H9 (cell line): Measurements from ENCODE around the gene AFAP1. TPM values are rescaled to one million over a fixed set of nuclear protein-coding genes. Genes with fewer than 3 reads are reported as not detected.

Experiments used
- DNase-seq: peaks from one replicate; pipeline ENCODE4 v3.0.0-alpha.2; 2017
- H2AFZ ChIP-seq: one replicate; pipeline ENCODE4 v1.6.1; 2013; ENCODE audit warnings: mild to moderate bottlenecking, low read length, control low read depth, moderate library complexity
- H2AK5ac ChIP-seq: 2 replicates; pipeline ENCODE4 v1.6.1; 2013; ENCODE audit warnings: low read length, control low read depth, mixed read lengths; ENCODE audit not compliant: insufficient read length
- H2BK120ac ChIP-seq: one replicate; pipeline ENCODE4 v1.6.1; 2013; ENCODE audit warnings: low read depth, mild to moderate bottlenecking, low read length, control low read depth, inconsistent platforms; ENCODE audit not compliant: poor library complexity, severe bottlenecking
- H2BK12ac ChIP-seq: 2 replicates; pipeline ENCODE4 v1.6.1; 2013; ENCODE audit warnings: low read length, control low read depth, mixed read lengths, low read depth; ENCODE audit not compliant: insufficient read length
- H2BK15ac ChIP-seq: 2 replicates; pipeline ENCODE4 v1.6.1; 2013; ENCODE audit warnings: low read depth, low read length, control low read depth
- H2BK20ac ChIP-seq: one replicate; pipeline ENCODE4 v1.6.1; 2013; ENCODE audit warnings: low read depth, mild to moderate bottlenecking, low read length, control low read depth, inconsistent platforms; ENCODE audit not compliant: poor library complexity, severe bottlenecking
- H2BK5ac ChIP-seq: 2 replicates; pipeline ENCODE4 v1.6.1; 2013; ENCODE audit warnings: low read length, control low read depth, mixed read lengths; ENCODE audit not compliant: insufficient read length
- H3K14ac ChIP-seq: 2 replicates; pipeline ENCODE4 v1.6.1; 2013; ENCODE audit warnings: low read length, control low read depth; ENCODE audit not compliant: insufficient read depth
- H3K18ac ChIP-seq: 2 replicates; pipeline ENCODE4 v1.6.1; 2013; ENCODE audit warnings: low read depth, mild to moderate bottlenecking, mixed read lengths, low read length, control low read depth; ENCODE audit not compliant: insufficient read length
- H3K23ac ChIP-seq: 2 replicates; pipeline ENCODE4 v1.6.1; 2013; ENCODE audit warnings: low read length, control low read depth, mixed read lengths, low read depth; ENCODE audit not compliant: insufficient read length
- H3K23me2 ChIP-seq: 2 replicates; pipeline ENCODE4 v1.6.1; 2013; ENCODE audit warnings: low read depth, mild to moderate bottlenecking, mixed read lengths, low read length, control low read depth; ENCODE audit not compliant: insufficient read length, poor library complexity, severe bottlenecking
- H3K27ac ChIP-seq: 2 replicates; pipeline ENCODE4 v1.5.1; 2013; ENCODE audit warnings: low read length, control low read depth, mixed read lengths, low read depth; ENCODE audit not compliant: insufficient read length
- H3K27me3 ChIP-seq: 2 replicates; pipeline ENCODE4 v1.6.1; 2013; ENCODE audit warnings: low read length, control low read depth, inconsistent platforms; ENCODE audit not compliant: insufficient read depth
- H3K4ac ChIP-seq: 2 replicates; pipeline ENCODE4 v1.6.1; 2013; ENCODE audit warnings: low read depth, mild to moderate bottlenecking, control low read depth, inconsistent platforms, low read length, moderate library complexity
- H3K4me1 ChIP-seq: 2 replicates; pipeline ENCODE4 v1.6.1; 2013; ENCODE audit warnings: low read length, control low read depth, inconsistent platforms; ENCODE audit not compliant: insufficient read depth
- H3K4me2 ChIP-seq: 2 replicates; pipeline ENCODE4 v1.6.1; 2013; ENCODE audit warnings: low read length, control low read depth, mixed read lengths; ENCODE audit not compliant: insufficient read length, insufficient read depth
- H3K56ac ChIP-seq: 2 replicates; pipeline ENCODE4 v1.6.1; 2013; ENCODE audit warnings: low read depth, mild to moderate bottlenecking, mixed read lengths, low read length, control low read depth; ENCODE audit not compliant: insufficient read length
- H3K79me1 ChIP-seq: 2 replicates; pipeline ENCODE4 v1.6.1; 2013; ENCODE audit warnings: low read depth, mild to moderate bottlenecking, moderate library complexity, low read length, control low read depth, inconsistent platforms; ENCODE audit not compliant: insufficient read depth, poor library complexity, severe bottlenecking
- H3K79me2 ChIP-seq: 2 replicates; pipeline ENCODE4 v1.6.1; 2013; ENCODE audit warnings: low read length, control low read depth, inconsistent platforms; ENCODE audit not compliant: insufficient read depth
- H3K9ac ChIP-seq: 2 replicates; pipeline ENCODE4 v1.6.1; 2013; ENCODE audit warnings: low read length, control low read depth, mixed read lengths; ENCODE audit not compliant: insufficient read length; ENCODE audit errors: extremely low read depth
- H3K9me3 ChIP-seq: one replicate; pipeline ENCODE4 v1.6.1; 2013; ENCODE audit warnings: low read depth, low read length, inconsistent platforms; ENCODE audit not compliant: control insufficient read depth
- H3T11ph ChIP-seq: one replicate; pipeline ENCODE4 v1.6.1; 2013; ENCODE audit warnings: mild to moderate bottlenecking, low read length, control low read depth, inconsistent platforms
- H4K20me1 ChIP-seq: one replicate; pipeline ENCODE4 v1.6.1; 2013; ENCODE audit not compliant: control insufficient read depth, insufficient read length, insufficient read depth
- H4K5ac ChIP-seq: 2 replicates; pipeline ENCODE4 v1.6.1; 2013; ENCODE audit warnings: low read depth, mild to moderate bottlenecking, mixed read lengths, low read length, control low read depth; ENCODE audit not compliant: insufficient read length
- H4K8ac ChIP-seq: replicated peaks from 2 replicates; pipeline ENCODE4 v1.6.1; 2013; ENCODE audit warnings: low read length, control low read depth, mixed read lengths, low read depth; ENCODE audit not compliant: insufficient read length
- H4K91ac ChIP-seq: 2 replicates; pipeline ENCODE4 v1.6.1; 2013; ENCODE audit warnings: low read depth, mild to moderate bottlenecking, moderate library complexity, mixed read lengths, low read length, control low read depth; ENCODE audit not compliant: insufficient read length
- H3K27ac Mint-ChIP-seq, 3 experiments: 2 replicates in 2 of 3; 3 replicates in 1 of 3; pipeline ENCODE4 v1.8.0; 2020 to 2021; ENCODE audit warnings: mixed read lengths in 3 of 3, mild to moderate bottlenecking in 1 of 3, moderate library complexity in 1 of 3
- H3K27me3 Mint-ChIP-seq: 2 replicates; pipeline ENCODE4 v1.8.0; 2021; ENCODE audit warnings: low read depth, mild to moderate bottlenecking, moderate library complexity, mixed read lengths
- H3K36me3 Mint-ChIP-seq, 3 experiments: 2 replicates in 2 of 3; 3 replicates in 1 of 3; pipeline ENCODE4 v1.8.0; 2020 to 2021; ENCODE audit warnings: low read depth in 3 of 3, mixed read lengths in 3 of 3; ENCODE audit not compliant: insufficient read depth in 1 of 3
- H3K4me1 Mint-ChIP-seq, 2 experiments: 2 replicates each; pipeline ENCODE4 v1.8.0; 2020; ENCODE audit warnings: mixed read lengths in 2 of 2
- H3K4me3 Mint-ChIP-seq, 2 experiments: 2 replicates in 1 of 2; 3 replicates in 1 of 2; pipeline ENCODE4 v1.8.0; 2020 to 2021; ENCODE audit warnings: mild to moderate bottlenecking in 2 of 2, mixed read lengths in 2 of 2, moderate library complexity in 1 of 2
- H3K9me3 Mint-ChIP-seq, 2 experiments: 2 replicates in 1 of 2; 3 replicates in 1 of 2; pipeline ENCODE4 v1.8.0; 2020; ENCODE audit warnings: mild to moderate bottlenecking in 2 of 2, mixed read lengths in 2 of 2, moderate library complexity in 1 of 2
- CTCF ChIP-seq: fragments of 200-600 bp; sonication (generic); conservative IDR thresholded peaks from 3 replicates; pipeline ENCODE4 v1.8.0; 2021; ENCODE audit warnings: antibody characterized with exemption, mild to moderate bottlenecking
- WGBS: extraction: QIAGEN DNeasy Blood & Tissue Kit; methylation state at CpG from one replicate; pipeline ENCODE4 v1.1.7; 2013; ENCODE audit warnings: missing lambda C conversion rate, low lambda C conversion rate, mixed read lengths; ENCODE audit not compliant: insufficient read length; ENCODE audit errors: extremely low coverage; 5-methylcytosine and 5-hydroxymethylcytosine counted together
- total RNA-seq: library from RNA; stranded (reverse); gene quantifications from 2 replicates; pipeline ENCODE4 v1.2.1, GENCODE V29; 2021

Gene AFAP1
- total RNA-seq, 1 experiment from 2014 or later: 6.5 TPM

GRCh38 chr4:7841071-7841470, 98.6 kb downstream of the AFAP1 start:
- H2BK5ac ChIP-seq: no peak overlapping the region
- H3K23me2 ChIP-seq: no peaks in the 10 kb centered on the region
- TF ChIP-seq CTCF: no peak
- no peak overlapping the region for H2BK15ac ChIP-seq
- no peaks in the 10 kb centered on the region for H3K79me1 ChIP-seq
- H3K14ac ChIP-seq: no peak overlapping the region
- DNase-seq: no peak
- no peak overlapping the region for H4K5ac ChIP-seq
- H4K20me1 ChIP-seq: no peaks in the 10 kb centered on the region
- no peak overlapping the region for H4K8ac ChIP-seq
- peaks cover 0 to 14% (median 10%) of the 10 kb centered on the region in 3 experiments; a peak in 5 of 7 replicates for H3K36me3 Mint-ChIP-seq
- no peak overlapping the region for H3K9ac ChIP-seq
- H3K9me3 ChIP-seq: no peaks in the 10 kb centered on the region
- H3K56ac ChIP-seq: no peak overlapping the region
- no peaks in the 10 kb centered on the region for H3K27me3 Mint-ChIP-seq
- no peaks in the 10 kb centered on the region for H3K79me2 ChIP-seq
- no peak overlapping the region for H3K18ac ChIP-seq
- no peak overlapping the region for H2BK20ac ChIP-seq
- no peak overlapping the region for H2BK120ac ChIP-seq
- no peak overlapping the region for H3T11ph ChIP-seq
- H3K4ac ChIP-seq: no peak overlapping the region
- no peak overlapping the region for H3K27ac ChIP-seq
- no peak overlapping the region for H3K23ac ChIP-seq
- H3K4me1 ChIP-seq: no peaks in the 10 kb centered on the region; the same call in 1 of the 2 replicates
- no peak overlapping the region for H2BK12ac ChIP-seq
- no peak overlapping the region for H3K4me2 ChIP-seq
- no peak overlapping the region for H3K4me3 Mint-ChIP-seq
- no peaks in the 10 kb centered on the region for H3K9me3 Mint-ChIP-seq
- no peaks in the 10 kb centered on the region for H3K27me3 ChIP-seq
- H3K4me1 Mint-ChIP-seq: peaks cover 27 to 34% of the 10 kb centered on the region in 2 experiments
- H4K91ac ChIP-seq: no peak overlapping the region
- no peak overlapping the region for H2AK5ac ChIP-seq
- H2AFZ ChIP-seq: no peak overlapping the region
- no CpG with 5 or more reads among the region's 6 CpGs for WGBS
- H3K27ac Mint-ChIP-seq: peak overlapping the region; percentile 16 to 81 (median 52); a peak in 4 of 7 replicates
